HepG2 (cell line): ENCODE results near the gene NR2F6. TPM values are rescaled to one million over a fixed set of nuclear protein-coding genes. Genes with fewer than 3 reads are reported as not detected.

Experiments
- ARNTL ChIP-seq: sonication (generic); formaldehyde crosslinking; IDR thresholded peaks from 2 replicates; pipeline ENCODE4 v1.4.0; 2020; ENCODE audit warnings: mild to moderate bottlenecking, missing genetic modification reagents
- BHLHE40 ChIP-seq: IDR thresholded peaks from 2 replicates; pipeline ENCODE4 v1.6.1; 2011; ENCODE audit warnings: low read length, improper control_type of control experiment
- EEA1 ChIP-seq: sonication (generic); formaldehyde crosslinking; IDR thresholded peaks from 2 replicates; pipeline ENCODE4 v1.5.1; 2020; ENCODE audit warnings: mild to moderate bottlenecking, missing genetic modification reagents, borderline replicate concordance
- EP300 ChIP-seq, 3 experiments: sonication (generic) in 1 of 3; formaldehyde crosslinking in 1 of 3; IDR thresholded peaks; 2 replicates each; pipeline versions ENCODE4 v1.5.1 to v1.6.1; 2011 to 2020; ENCODE audit warnings: low read depth in 2 of 3, low read length in 2 of 3, borderline replicate concordance in 1 of 3, improper control_type of control experiment in 1 of 3, mild to moderate bottlenecking in 1 of 3, missing genetic modification reagents in 1 of 3, moderate library complexity in 1 of 3
- KAT8 ChIP-seq: IDR thresholded peaks from 2 replicates; pipeline ENCODE4 v1.6.1; 2016; ENCODE audit warnings: missing genetic modification reagents, missing compliant biosample characterization
- MAF1 ChIP-seq: sonication (generic); formaldehyde crosslinking; IDR thresholded peaks from 2 replicates; pipeline ENCODE4 v1.5.0; 2020; ENCODE audit warnings: missing genetic modification reagents, borderline replicate concordance
- MAFK ChIP-seq, 2 experiments: IDR thresholded peaks in 1 of 2; conservative IDR thresholded peaks in 1 of 2; 2 replicates each; pipeline ENCODE4 v1.6.1; 2011; ENCODE audit warnings: improper control_type of control experiment in 2 of 2, low read length in 2 of 2
- NKX3-1 ChIP-seq: sonication (generic); formaldehyde crosslinking; IDR thresholded peaks from 2 replicates; pipeline ENCODE4 v1.5.0; 2020; ENCODE audit warnings: missing genetic modification reagents
- SKI ChIP-seq: fragments of 450-650 bp; IDR thresholded peaks from one replicate; pipeline ENCODE4 v1.6.1; 2018; ENCODE audit warnings: mild to moderate bottlenecking; ENCODE audit not compliant: partially characterized antibody
- SOX13 ChIP-seq, 3 experiments: fragments of 450-650 bp in 1 of 3; sonication (generic) in 1 of 3; formaldehyde crosslinking in 1 of 3; IDR thresholded peaks in 2 of 3; conservative IDR thresholded peaks in 1 of 3; 2 replicates each; pipeline versions ENCODE4 v1.5.0 to v1.6.1; 2016 to 2020; ENCODE audit warnings: antibody characterized with exemption in 1 of 3, mild to moderate bottlenecking in 1 of 3, missing compliant biosample characterization in 1 of 3, missing genetic modification reagents in 1 of 3, moderate library complexity in 1 of 3
- U2AF2 ChIP-seq: fragments of 200-400 bp; formaldehyde crosslinking; IDR thresholded peaks from 2 replicates; pipeline ENCODE4 v1.6.1; 2017; ENCODE audit warnings: low read depth, mild to moderate bottlenecking, low read length
- ZBTB3 ChIP-seq: sonication (generic); formaldehyde crosslinking; IDR thresholded peaks from 2 replicates; pipeline ENCODE4 v1.4.0; 2020; ENCODE audit warnings: low read depth, mild to moderate bottlenecking, moderate library complexity, missing genetic modification reagents, borderline replicate concordance
- ZNF30 ChIP-seq: sonication (generic); formaldehyde crosslinking; IDR thresholded peaks from 2 replicates; pipeline ENCODE4 v1.5.0; 2020; ENCODE audit warnings: mild to moderate bottlenecking, missing genetic modification reagents
- ZNF337 ChIP-seq: sonication (generic); formaldehyde crosslinking; IDR thresholded peaks from 2 replicates; pipeline ENCODE4 v1.5.1; 2020; ENCODE audit warnings: missing genetic modification reagents, low read depth, mild to moderate bottlenecking, borderline replicate concordance
- ZNF598 ChIP-seq: sonication (generic); formaldehyde crosslinking; IDR thresholded peaks from 2 replicates; pipeline ENCODE4 v1.5.1; 2020; ENCODE audit warnings: mild to moderate bottlenecking, missing genetic modification reagents, borderline replicate concordance
- ZNF616 ChIP-seq: sonication (generic); formaldehyde crosslinking; IDR thresholded peaks from 2 replicates; pipeline ENCODE4 v1.5.0; 2020; ENCODE audit warnings: low read depth, mild to moderate bottlenecking, missing genetic modification reagents
- ZNF792 ChIP-seq: IDR thresholded peaks from 2 replicates; pipeline ENCODE4 v1.6.1; 2016
- polyA plus RNA-seq, 8 experiments: library from polyadenylated mRNA; depleted of rRNA in 3 of 8; stranded (reverse) in 7 of 8; unstranded in 1 of 8; fragments of >200 nt; fragmentation: Illumina TruSeq in 4 of 8; extraction: Trizol in 4 of 8; gene quantifications; 2 replicates each; pipeline versions ENCODE4 v1.2.1 to v1.2.3, GENCODE V29; 2011 to 2016; ENCODE audit warnings: low read depth in 4 of 8, missing spikeins in 1 of 8, mixed read lengths in 1 of 8; ENCODE audit not compliant: insufficient read depth in 1 of 8
- total RNA-seq, 5 experiments: library from RNA; depleted of rRNA; stranded (reverse); fragments of >200 nt; fragmentation: Illumina TruSeq; extraction: Trizol; gene quantifications; 2 replicates each; pipeline ENCODE4 v1.2.3, GENCODE V29; 2016; ENCODE audit warnings: low read depth in 1 of 5
- TF ChIP-seq, protein P1 (sequence below): sonication (generic); formaldehyde crosslinking; IDR thresholded peaks from 2 replicates; pipeline ENCODE4 v1.4.0; 2020; ENCODE audit warnings: missing genetic modification reagents
- TF ChIP-seq, protein P2 (sequence below): sonication (generic); formaldehyde crosslinking; IDR thresholded peaks from 2 replicates; pipeline ENCODE4 v1.5.0; 2020; ENCODE audit warnings: missing genetic modification reagents, mild to moderate bottlenecking, borderline replicate concordance
- TF ChIP-seq, protein P3 (sequence below): sonication (generic); formaldehyde crosslinking; IDR thresholded peaks from 2 replicates; pipeline ENCODE4 v1.8.1; 2023; ENCODE audit warnings: missing genetic modification reagents, mild to moderate bottlenecking, borderline replicate concordance
- TF ChIP-seq, protein P4 (sequence below): sonication (generic); formaldehyde crosslinking; IDR thresholded peaks from 2 replicates; pipeline ENCODE4 v1.5.1; 2020; ENCODE audit warnings: mild to moderate bottlenecking, missing genetic modification reagents
- TF ChIP-seq, protein P5 (sequence below): sonication (generic); formaldehyde crosslinking; IDR thresholded peaks from 2 replicates; pipeline ENCODE4 v1.8.0; 2023; ENCODE audit warnings: mild to moderate bottlenecking, missing genetic modification reagents

NR2F6 gene
- total and polyA plus RNA-seq, 2 of the 13 experiments (the other 11 are each of a cell fraction or from before 2014, with no cell fraction given): 30.9 to 72.4 TPM

DNA sequence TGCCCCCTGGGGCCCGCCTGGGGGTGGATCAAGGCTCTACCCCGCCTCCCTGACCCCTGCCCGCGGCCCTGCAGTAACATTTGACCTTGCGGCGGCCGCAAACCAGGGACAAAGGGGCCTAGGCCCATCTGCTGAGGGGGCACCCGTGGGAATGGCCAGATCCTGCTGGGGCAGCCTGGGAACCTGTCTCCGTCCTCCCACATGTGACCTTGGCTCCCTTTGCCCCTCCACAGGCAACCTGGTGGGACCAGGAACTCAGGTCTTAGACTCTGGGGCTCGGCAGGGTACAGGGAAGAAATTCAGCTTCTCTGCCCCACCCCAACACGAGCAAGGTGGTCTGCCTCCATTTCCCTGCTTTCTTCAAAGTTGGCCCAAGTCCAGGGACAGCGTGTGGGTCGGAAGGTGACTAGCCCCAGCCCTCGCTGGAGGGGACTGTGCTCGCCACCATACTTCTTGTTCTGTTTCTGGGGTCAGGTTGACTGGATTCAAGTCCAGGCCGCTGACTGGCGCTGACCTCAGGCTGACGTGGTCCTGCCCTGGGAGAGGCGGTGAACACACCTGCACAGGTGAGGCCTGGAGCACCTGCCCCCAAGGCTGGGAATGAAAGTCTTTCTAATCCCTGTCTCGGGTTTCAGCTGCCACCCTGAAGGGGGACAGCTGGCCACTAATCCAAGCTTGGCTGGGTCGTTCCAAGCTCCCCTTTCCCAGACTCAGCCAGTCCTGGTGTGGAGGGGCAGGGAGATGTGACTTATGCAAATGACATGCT is 2.5 kb upstream of the NR2F6 start (continued):
- TF ChIP-seq, protein P1, sequence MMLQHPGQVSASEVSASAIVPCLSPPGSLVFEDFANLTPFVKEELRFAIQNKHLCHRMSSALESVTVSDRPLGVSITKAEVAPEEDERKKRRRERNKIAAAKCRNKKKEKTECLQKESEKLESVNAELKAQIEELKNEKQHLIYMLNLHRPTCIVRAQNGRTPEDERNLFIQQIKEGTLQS: peak; percentile 37; the same call in 1 of the 2 replicates
- TF ChIP-seq BHLHE40 (peak; percentile 47; the same call in 1 of the 2 replicates), ZNF616 (no peak), ZNF792 (0 out of 2 replicates have a peak, but pooled peaks have one; percentile 19), ZNF598 (CRISPR knock-in tag) (no peak), ARNTL (CRISPR knock-in tag) (peak; percentile 92), ZNF337 (CRISPR knock-in tag) (no peak), SOX13 (IDR thresholded peaks at IDR 0.05) (peak; percentile 80), SOX13 (CRISPR knock-in tag; conservative IDR thresholded peaks at IDR 0.05 in 1 of 2, IDR thresholded peaks at IDR 0.05 in 1 of 2) (peak in 1 of 2 experiments; percentile 92; a peak in 2 of 4 replicates), MAFK (conservative IDR thresholded peaks at IDR 0.05 in 1 of 2, IDR thresholded peaks at IDR 0.05 in 1 of 2; ENCODE audit: low read length in 2 of 2) (no peak), U2AF2 (no peak), KAT8 (CRISPR knock-in tag) (peak; percentile 78), NKX3-1 (no peak), MAF1 (CRISPR knock-in tag) (no peak), EP300 (IDR thresholded peaks at IDR 0.05; ENCODE audit: low read depth in 2 of 2, low read length in 2 of 2) (peak; percentile 67 to 96; a peak in 3 of 4 replicates), EP300 (CRISPR knock-in tag; IDR thresholded peaks at IDR 0.05; ENCODE audit: borderline replicate concordance) (peak; percentile 91), ZNF30 (CRISPR knock-in tag) (peak; percentile 87; the same call in 1 of the 2 replicates), EEA1 (no peak), SKI (peak; percentile 98), ZBTB3 (CRISPR knock-in tag) (no peak)
- TF ChIP-seq, protein P2, sequence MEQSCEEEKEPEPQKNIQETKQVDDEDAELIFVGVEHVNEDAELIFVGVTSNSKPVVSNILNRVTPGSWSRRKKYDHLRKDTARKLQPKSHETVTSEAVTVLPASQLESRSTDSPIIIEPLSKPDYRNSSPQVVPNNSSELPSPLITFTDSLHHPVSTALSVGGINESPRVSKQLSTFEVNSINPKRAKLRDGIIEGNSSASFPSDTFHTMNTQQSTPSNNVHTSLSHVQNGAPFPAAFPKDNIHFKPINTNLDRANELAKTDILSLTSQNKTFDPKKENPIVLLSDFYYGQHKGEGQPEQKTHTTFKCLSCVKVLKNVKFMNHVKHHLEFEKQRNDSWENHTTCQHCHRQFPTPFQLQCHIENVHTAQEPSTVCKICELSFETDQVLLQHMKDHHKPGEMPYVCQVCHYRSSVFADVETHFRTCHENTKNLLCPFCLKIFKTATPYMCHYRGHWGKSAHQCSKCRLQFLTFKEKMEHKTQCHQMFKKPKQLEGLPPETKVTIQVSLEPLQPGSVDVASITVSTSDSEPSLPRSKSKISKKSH (CRISPR knock-in tag): no peak; the same call in 1 of the 2 replicates
- TF ChIP-seq, protein P3, sequence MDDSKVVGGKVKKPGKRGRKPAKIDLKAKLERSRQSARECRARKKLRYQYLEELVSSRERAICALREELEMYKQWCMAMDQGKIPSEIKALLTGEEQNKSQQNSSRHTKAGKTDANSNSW (CRISPR knock-in tag): no peak
- TF ChIP-seq, protein P4, sequence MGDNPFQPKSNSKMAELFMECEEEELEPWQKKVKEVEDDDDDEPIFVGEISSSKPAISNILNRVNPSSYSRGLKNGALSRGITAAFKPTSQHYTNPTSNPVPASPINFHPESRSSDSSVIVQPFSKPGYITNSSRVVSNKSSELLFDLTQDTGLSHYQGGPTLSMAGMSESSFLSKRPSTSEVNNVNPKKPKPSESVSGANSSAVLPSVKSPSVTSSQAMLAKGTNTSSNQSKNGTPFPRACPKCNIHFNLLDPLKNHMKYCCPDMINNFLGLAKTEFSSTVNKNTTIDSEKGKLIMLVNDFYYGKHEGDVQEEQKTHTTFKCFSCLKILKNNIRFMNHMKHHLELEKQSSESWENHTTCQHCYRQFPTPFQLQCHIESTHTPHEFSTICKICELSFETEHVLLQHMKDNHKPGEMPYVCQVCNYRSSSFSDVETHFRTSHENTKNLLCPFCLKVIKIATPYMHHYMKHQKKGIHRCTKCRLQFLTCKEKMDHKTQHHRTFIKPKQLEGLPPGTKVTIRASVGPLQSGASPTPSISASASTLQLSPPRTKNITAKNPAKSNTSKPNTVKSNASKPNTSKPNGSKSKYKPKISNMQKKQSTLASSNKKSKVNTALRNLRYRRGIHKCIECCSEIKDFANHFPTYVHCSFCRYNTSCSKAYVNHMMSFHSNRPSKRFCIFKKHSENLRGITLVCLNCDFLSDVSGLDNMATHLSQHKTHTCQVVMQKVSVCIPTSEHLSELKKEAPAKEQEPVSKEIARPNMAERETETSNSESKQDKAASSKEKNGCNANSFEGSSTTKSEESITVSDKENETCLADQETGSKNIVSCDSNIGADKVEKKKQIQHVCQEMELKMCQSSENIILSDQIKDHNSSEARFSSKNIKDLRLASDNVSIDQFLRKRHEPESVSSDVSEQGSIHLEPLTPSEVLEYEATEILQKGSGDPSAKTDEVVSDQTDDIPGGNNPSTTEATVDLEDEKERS (CRISPR knock-in tag): peak; percentile 75; the same call in 1 of the 2 replicates
- TF ChIP-seq, protein P5, sequence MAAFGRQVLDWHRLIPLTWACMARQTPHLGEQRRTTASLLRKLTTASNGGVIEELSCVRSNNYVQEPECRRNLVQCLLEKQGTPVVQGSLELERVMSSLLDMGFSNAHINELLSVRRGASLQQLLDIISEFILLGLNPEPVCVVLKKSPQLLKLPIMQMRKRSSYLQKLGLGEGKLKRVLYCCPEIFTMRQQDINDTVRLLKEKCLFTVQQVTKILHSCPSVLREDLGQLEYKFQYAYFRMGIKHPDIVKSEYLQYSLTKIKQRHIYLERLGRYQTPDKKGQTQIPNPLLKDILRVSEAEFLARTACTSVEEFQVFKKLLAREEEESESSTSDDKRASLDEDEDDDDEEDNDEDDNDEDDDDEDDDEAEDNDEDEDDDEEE (CRISPR knock-in tag): no peak
